Measurements from ENCODE around the gene CD244.
"Not testable (repeated sequence)": the region's sequence is repeated elsewhere in the genome, so short reads cannot be mapped to it uniquely, and the experiment has no call there.

The CD244 gene

DNA sequence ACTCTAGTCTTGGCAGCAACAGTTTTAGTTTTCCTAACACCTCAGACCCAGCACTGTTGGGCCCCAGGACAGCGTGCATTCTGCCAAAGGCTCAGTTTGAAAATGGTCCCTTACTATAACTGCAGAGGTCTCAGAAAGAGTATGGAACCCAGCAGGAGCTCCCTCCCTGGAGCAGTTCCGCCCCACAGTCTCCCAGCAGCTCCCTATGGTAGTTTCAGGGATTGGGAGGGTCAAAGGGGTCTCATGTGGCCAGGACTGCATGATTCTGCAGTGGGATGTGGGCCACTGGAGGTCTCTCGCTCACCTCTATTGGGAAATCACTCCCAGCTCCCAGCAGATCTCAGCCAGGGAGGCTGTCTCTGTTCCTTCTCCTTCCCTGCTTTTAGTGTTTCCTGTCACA is 54.4 kb downstream of the CD244 start:
- DNase-seq = no peak

DNA sequence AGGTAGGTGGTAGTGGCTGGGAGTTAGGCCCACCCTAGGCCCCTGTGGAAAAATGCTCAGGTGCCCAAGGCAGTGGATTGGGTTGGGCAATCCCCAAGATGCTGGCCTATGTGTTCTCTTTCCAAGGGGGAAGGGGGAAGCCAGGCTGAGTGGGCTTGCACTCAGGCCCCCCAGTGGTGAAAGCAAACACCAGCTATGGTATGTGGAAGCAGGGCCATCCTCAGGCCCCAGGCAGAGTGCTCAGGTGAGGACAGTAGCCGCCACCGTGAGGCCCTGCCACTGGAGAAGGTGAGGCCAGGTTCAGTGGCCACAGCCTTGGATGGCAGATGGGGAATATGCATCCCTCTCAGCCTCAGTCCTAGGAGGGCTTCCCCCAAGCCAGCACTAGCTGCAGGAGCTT is 54.9 kb downstream of the CD244 start:
- DNase-seq = no peak

DNA sequence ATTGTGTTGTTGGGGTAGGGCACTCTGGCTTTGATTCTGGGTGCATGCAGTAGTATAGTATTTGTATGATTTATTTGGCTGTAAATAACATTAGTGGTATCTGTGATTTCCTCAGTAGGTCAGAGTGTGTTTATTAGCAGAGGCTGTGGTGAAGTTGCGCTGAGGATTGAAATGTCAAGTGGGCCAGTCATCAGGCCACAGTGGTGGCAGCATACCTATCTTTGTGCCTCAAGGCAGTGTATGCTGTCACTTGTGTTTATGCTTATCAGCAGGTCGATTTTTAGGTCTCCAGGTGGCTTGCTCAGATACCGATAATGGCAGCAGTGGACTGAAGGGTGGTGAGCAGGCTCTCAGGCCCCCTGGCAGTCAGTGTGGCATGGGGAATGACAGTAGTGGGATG is 55.4 kb downstream of the CD244 start:
- no peak for DNase-seq

DNA sequence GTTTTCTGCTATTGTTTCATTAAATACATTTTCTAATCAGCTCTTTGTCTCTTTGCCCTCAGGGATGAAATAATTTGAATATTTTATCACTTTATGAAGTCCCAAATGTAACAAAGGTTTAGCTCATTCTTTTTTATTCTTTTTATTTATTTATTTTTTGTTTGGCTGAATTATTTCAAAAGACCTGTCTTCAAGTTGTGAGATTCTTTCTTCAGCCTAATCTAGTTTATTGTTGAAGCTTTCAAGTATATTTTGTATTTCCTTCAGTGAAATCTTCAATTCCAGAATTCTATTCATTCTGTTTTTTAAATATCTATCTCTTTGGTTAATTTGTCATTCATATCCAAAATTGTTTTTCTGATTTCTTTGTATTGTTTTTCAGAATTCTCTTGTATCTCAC is 55.9 kb downstream of the CD244 start:
- DNase-seq = no peak

DNA sequence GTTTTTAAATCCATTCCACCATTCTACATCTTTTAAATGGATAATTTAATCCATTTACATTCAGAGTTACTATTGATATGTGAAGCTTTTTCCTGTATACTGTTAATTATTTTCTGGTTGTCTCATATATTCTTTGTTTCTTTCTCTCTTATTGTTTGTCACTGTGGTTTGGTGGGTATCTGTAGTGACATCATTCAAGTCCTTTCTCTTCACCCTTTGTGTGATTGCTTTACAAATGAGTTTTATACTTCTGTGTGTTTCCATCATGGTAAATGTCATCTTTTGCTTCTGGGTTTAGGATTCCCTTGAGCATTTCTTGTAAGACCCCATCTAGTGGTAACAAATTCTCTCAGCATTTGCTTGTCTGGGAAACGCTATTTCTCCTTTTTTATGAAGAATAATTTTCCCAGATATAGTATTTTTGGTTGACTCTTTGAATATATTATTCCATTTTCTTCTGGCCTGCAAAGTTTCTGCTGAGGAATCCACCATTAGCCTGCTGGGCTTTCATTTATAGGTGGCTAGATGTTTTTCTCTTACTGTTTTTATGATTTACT is 56.5 kb downstream of the CD244 start:
- DNase-seq = no peak

DNA sequence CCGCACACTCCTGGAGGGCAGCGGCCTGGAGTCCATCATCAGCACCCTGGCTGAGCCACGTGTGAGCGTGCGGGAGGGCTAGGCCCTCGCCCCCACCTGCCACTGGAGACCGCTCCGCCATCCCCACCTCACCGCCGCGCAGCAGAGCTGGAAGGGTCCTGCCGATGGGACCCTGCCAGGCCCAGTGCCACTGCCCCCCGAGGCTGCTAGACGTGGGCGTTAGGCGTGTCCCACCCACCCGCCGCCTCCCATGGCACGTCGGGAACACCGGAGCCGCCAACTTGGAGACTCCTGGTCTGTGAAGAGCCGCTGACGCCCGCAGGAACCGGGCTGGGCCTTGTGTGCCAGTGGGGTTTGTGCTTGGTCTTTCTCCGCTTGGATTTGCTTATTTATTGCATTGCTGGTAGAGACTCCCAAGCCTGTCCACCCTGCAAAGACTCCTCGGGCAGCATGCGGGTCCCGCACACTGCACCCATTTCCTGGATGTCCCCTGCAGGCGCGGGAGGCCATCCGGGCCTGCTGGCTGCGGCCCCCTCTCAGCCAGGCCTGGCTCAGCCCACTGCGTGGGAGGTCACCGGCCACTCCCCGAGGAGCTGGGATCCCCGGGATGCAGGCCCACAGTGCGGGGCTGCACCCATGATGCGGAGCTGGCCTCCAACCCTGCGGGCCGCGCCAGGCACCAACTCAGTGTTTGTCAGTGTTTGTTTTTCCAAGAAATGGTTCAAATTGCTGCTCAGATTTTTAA is 60.7 kb downstream of the CD244 start:
- no peak for DNase-seq

DNA sequence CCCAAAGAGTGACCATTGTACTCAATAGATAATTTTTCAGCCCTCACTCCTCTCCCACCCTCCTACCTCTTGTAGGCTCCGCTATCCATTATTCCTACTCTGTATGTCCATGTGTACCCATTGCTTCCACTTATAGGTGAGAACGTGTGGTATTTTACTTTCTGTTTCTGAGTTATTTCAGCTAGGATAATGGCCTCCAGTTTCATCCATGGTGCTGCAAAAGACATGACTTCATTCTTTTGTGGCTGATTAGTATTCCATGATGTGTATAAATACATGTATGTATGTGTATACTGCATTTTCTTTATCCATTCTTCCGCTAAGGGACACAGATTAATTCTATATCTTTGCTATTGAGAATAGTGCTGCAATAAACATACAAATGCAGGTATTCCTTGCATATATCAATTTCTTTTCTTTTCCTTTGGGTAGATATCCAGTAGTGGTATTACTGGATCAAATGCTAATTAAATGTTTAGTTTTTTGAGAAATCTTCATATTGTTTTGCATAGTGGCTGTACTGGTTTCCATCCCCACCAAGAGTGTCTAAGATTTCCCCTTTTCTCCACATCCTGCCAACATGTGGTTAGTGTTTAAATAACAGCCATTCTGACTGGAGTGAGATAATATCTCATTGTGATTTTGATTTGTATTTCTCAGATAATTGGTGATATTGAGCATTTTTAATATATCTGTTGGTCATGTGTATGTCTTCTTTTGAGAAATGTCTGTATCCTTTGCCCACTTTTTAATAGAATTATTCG is 61.9 kb downstream of the CD244 start:
- no peak for DNase-seq

DNA sequence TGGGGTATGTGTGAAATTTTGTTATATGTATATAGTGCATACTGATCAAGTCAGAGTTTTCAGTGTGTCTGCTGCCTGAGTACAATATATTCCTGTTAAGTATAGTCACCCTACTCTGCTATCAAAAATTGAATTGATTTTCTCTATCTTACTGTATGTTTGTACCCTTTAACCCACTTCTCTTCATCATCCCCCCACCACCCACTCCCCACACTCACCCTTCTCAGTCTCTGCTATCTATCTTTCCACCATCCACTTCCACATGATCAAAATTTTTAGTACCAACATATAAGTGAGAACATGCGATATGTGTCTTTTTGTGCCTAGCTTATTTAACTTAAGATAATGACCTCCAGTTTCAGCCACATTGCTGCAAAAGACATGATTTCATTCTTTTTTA is 62.5 kb downstream of the CD244 start:
- DNase-seq = no peak

DNA sequence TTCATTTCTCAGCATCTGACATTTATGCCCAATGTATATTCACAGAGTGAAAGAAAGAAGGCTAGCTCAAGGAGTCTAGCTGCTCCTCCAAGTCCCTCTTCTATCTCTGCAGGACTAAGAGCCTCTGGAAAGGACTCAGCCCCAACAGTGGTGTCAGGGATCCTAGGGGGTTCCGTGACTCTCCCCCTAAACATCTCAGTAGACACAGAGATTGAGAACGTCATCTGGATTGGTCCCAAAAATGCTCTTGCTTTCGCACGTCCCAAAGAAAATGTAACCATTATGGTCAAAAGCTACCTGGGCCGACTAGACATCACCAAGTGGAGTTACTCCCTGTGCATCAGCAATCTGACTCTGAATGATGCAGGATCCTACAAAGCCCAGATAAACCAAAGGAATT is 63.0 kb downstream of the CD244 start:
- no peak for DNase-seq

DNA sequence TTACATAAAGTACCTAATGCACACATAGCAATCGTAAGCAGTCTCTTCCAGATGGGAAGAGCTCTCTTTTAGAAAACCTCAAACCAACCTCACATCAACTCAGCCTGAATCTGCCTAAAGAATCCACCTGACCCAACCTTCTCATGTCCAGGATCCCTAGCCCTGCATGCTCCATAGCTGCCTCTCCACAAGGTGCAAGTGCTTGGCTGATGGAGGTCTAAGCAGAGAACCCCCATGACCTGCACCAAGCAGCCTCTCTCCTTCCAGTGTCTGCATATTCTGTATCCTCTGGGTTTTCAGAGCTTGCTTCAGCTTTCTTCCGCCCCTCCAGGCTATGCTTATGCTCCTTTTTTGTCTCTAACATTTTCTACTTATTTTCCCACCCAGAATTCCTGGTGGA is 64.2 kb downstream of the CD244 start:
- no peak for DNase-seq

DNA sequence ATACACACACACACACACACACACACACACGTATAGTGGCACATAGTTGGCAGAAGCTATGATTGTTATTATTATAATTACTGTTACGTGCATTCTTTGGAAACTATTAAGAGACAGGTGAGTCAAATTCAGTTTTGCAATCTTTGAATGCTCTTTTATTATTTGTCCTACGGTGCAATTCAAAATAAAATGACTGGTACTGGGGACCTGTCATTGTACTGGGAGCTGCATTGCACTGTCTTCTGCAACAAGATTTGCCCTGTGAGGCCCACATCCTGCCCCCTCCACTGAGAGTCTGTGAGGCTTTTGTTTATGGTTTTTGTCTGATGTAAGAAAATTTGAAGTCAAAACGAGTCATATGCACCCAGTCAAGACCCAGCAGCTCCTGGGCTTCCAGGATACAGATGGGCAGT is 64.8 kb downstream of the CD244 start:
- DNase-seq = no peak

DNA sequence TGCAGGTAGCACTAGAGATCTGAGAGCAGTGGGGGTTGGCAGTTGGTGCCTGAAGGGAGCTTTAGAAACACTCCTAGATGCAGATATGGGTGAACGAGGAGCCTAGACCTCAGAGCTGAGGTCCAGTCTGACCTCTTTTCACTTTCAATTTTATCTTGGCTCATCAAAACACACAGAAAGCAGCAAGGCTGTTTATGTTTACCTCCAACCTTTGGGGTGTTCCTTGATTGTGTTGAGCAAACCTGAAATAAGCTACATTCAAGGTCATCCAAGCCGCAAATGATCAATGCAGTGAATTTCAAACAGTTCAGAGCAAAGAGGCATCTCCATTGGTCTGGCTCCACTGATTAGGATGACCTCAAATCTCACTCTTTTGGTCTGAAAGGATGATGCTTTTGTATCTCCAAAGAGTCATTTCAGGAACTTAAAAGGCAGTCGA is 65.4 kb downstream of the CD244 start:
- DNase-seq = no peak

DNA sequence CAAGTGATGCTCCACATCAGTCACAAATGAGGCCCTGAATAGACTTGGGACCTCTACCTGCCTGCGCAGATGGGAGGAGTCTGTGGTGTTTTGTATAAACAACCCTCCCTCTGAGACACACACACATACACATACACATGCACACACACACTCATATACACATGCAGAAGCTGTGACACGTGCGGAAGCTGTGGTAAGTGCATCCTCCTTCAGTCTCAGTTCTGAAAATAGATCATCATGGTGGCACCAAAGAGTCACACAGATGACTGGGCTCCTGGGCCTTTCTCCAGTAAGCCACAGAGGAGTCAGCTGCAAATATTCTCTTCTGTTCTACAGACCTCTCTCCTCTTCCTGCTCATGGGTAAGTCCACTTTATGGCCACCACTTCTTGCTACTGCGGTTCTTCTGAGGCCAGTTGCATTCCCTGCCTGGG is 66.7 kb downstream of the CD244 start, which contains the start of gene LY9:
TSS of gene LY9 (plus strand) at position 224 of the 433 bp plus-strand sequence. CDS start at position 238, 14 bp downstream.
- DNase-seq = no peak

DNA sequence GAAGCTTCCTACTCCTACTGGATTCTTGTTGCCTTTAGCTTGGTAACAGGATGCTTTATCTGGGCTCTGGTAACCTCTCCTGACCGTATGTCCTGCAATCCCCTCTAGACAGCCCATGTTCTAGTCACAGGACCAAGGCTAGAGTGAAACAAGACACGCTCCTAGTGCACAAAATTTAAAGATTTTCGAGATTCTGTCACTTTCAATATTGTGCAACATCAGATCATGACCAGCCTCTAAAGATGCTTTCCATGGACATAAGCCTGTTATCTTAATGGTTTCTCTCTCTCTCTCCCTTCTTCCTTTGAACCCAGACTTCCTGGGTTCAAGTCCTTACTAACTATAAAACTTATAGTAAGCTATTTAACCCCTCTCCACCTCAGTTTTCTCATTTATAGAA is 68.3 kb downstream of the CD244 start:
- no peak for DNase-seq

DNA sequence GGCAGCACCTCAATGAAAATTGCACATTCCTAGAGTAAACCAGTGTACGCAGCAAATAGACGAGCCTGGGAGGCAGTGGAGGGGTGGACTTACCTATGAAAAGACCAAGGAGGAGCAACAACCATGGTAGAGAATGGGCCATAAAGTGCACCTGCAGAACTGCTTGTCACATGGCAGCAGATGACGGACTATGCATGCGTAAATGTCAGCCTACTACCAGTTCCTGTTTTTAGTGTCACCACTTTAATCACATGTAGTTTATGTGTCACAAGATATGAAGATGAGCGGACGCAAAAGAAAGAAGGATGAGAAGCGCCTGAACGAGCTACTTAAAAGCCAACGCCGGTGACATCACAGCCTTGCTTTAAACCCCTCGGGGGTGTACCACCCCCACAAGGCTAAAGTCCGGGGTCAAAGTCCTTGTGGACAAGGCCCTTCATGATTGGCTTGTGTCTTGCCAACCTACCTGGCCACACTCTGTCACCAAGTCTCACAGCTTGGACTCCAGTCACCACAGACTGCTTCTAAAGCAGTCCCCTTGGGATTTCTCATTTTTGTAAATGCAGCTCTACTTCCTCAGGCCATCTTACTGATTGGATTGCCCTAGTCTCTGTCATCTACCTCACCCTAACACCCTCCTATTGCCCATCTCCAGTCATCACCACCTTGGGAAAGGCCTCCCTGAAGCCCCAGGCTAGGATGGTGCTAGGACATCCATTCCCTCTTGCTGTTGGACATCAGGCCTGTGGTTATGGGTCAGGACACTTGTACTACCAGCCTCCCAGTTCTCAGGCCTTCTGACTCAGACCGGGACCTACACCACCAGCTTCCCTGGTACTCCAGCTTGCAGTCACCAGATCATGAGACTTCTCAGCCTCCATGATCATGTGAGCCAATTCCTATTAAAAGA is 72.7 kb downstream of the CD244 start:
- DNase-seq = no peak

DNA sequence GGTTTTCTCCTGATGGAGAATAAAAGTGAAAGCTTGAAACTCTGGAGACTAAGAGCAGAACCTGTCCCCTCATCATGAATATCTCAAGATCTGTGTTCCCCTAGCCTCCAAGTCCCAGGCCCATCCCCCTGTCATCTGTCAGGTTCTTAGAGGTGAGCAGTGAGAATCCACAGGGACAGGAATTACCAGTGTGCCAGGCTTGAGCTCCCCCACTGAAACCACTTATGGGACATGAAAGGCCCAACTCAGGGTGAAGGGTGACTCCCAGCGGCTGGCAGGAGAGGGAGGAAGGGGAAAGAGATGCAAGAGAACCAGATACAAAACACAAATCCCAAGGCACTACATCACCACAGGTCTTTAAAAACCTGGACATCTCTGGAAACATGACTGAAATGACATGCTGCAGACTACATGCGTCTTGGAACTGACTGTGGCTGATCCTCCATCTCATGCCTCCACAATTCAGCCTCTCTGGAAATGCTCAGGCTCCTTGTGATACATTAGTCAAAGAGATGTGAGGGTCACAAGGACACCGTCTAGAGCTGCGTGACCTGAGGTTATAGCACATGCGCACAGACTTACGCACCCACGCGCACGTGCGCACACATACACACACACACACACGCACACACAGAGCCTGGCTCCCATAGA is 73.5 kb downstream of the CD244 start:
- no peak for DNase-seq

DNA sequence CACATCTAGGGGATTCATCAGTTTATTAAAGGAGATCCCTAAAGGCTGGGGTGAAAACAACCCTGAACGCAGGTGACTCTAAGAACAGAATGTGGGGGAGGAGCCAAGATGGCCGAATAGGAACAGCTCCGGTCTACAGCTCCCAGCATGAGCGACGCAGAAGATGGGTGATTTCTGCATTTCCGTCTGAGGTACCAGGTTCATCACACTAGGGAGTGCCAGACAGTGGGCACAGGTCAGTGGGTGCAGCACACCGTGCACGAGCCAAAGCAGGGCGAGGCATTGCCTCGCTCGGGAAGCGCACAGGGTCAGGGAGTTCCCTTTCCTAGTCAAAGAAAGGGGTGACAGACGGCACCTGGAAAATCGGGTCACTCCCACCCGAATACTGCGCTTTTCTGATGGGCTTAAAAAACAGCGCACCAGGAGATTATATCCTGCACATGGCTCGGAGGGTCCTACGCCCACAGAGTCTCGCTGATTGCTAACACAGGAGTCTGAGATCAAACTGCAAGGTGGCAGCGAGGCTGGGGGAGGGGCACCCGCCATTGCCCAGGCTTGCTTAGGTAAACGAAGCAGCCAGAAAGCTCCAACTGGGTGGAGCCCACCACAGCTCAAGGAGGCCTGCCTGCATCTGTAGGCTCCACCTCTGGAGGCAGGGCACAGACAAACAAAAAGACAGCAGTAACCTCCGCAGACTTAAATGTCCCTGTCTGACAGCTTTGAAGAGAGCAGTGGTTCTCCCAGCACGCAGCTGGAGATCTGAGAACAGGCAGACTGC is 79.5 kb downstream of the CD244 start:
- DNase-seq = not testable (repeated sequence)

DNA sequence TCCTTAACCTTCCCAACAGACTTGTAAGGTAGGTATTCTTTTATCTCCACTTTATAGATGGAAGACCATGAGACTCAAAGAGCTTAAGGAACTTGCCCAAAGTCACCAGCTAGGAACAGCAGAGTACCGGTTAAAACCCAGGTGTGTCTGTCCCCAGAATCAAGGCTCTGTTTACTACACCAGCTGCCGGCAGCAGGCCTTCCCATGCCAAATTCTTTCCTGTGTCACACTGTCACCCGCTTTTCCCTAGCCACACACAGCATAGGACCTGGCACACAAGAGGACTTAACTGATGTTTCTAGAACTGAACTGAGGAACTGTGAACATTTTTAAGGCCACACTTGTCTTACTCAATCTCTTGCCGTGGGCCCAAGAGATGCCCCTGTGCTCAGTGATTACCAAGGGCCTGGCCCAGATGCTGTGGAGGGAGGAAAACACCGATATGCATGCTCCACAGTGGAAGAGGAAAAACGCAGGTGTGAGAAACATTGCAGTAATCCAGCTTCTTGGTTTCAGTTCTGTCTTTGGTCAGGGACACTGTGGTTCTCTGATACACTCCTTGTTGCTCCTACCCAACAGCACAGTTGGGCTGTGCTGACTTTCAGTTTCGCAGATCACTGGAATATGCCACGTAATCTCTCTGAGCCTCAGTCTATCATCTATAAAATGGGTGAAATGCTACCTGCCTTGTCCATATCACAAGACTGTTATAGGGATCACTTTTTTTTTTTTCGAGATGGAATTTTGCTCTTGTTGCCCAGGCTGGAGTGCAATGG is 80.6 kb downstream of the CD244 start:
- DNase-seq = no peak

DNA sequence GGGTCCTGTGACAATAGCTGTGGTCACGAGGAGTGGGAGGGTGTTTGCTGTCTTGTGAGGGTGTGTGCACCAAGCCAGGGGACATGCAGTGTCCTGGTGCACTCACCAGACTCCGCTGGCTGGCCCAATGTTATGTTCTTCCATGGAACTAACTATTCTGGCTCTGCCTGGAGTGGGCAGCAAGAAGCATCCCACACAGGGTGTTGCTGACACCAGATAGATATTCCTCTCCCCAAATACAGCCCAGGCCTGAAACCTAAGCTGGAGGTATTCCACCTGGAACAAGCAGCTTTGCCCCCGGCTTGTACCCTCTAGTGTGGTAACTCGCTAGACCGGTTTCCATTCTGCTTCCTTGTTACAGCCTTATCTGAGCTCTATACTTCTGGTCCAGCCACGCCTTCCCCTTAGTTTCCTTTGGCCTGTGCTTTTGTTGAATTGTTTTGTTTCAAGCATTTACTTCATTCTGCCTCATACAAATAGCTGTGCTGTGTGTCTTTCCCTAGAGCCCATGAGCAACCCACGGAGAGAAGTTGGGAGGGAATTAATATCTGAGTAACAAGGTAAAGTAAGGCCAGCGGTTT is 81.4 kb downstream of the CD244 start:
- DNase-seq = no peak

DNA sequence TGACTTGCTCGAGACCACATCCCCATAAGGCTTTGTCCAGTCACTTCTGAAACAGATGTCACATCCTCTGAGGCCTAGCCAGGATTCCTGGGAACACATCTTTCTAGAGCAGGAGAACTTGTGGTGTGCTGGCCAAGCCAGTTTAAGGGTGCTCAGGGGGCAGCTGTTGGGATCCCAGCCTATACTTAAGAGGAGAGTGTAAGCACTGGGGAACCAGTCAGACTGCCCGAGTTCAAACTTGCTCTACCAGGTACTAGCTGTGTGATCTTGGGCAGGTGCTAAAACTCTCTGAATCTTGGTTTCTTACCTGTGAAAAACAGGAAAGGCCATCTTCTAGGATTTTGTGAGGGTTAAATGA is 82.3 kb downstream of the CD244 start:
- DNase-seq = no peak
